HEK293 (cell line): ENCODE results near the gene TBC1D22A.

ENCODE experiments used
- CTCF ChIA-PET: fragments of 350-600 bp; formaldehyde crosslinking; extraction: SDS; loops from one replicate; lab custom pipeline; 2021; ENCODE audit warnings: antibody characterized with exemption; lab: Yijun Ruan, JAX
- POLR2A ChIA-PET: fragments of 300-600 bp; formaldehyde crosslinking; extraction: SDS; loops from one replicate; lab custom pipeline; 2020; ENCODE audit warnings: antibody characterized with exemption, inconsistent platforms; lab: Yijun Ruan, JAX
- H3K27ac ChIP-seq: fragments of 200-500 bp; sonication (Bioruptor generic); 2 replicates; pipeline ENCODE4 v1.5.1; 2014; ENCODE audit warnings: low read depth, low read length, control low read depth, inconsistent platforms; ENCODE audit errors: extremely low read depth
- H3K36me3 ChIP-seq, 2 experiments: fragments of 200-500 bp in 1 of 2; sonication (Bioruptor generic) in 1 of 2; 1 replicate in 1 of 2; 2 replicates in 1 of 2; pipeline ENCODE4 v1.5.1; 2014 to 2017; ENCODE audit warnings: inconsistent platforms in 2 of 2, low read length in 2 of 2; ENCODE audit not compliant: control insufficient read depth in 2 of 2, insufficient read depth in 1 of 2
- H3K4me1 ChIP-seq: fragments of 200-500 bp; sonication (Bioruptor generic); 2 replicates; pipeline ENCODE4 v1.5.1; 2014; ENCODE audit warnings: mild to moderate bottlenecking, low read length, inconsistent platforms; ENCODE audit not compliant: control insufficient read depth, insufficient read depth
- H3K4me3 ChIP-seq: 2 replicates; pipeline ENCODE4 v1.5.1; 2011; ENCODE audit warnings: low read depth, mild to moderate bottlenecking, control low read depth, low read length, moderate library complexity
- H3K9me3 ChIP-seq: fragments of 200-500 bp; sonication (Bioruptor generic); 2 replicates; pipeline ENCODE4 v1.5.1; 2014; ENCODE audit warnings: low read depth, low read length, inconsistent platforms; ENCODE audit not compliant: control insufficient read depth, insufficient read depth
- BCL11A ChIP-seq: fragments of 450-650 bp; formaldehyde crosslinking; IDR thresholded peaks from 2 replicates; pipeline ENCODE4 v1.5.1; 2016; ENCODE audit warnings: low read depth, missing biosample characterization, missing genetic modification characterization
- HIC1 ChIP-seq: fragments of 450-650 bp; formaldehyde crosslinking; IDR thresholded peaks from 2 replicates; pipeline ENCODE4 v1.5.1; 2016; ENCODE audit warnings: missing biosample characterization, missing genetic modification characterization
- IKZF3 ChIP-seq: fragments of 450-650 bp; IDR thresholded peaks from 2 replicates; pipeline ENCODE4 v1.5.0; 2018; ENCODE audit warnings: missing biosample characterization, mild to moderate bottlenecking, missing genetic modification characterization, moderate library complexity
- PRDM1 ChIP-seq: fragments of 450-650 bp; formaldehyde crosslinking; IDR thresholded peaks from 2 replicates; pipeline ENCODE4; 2016; ENCODE audit warnings: missing biosample characterization, missing genetic modification characterization
- ZEB2 ChIP-seq: fragments of 450-650 bp; formaldehyde crosslinking; IDR thresholded peaks from 2 replicates; pipeline ENCODE4 v1.5.1; 2016; ENCODE audit warnings: missing biosample characterization, missing genetic modification characterization
- ZFP41 ChIP-seq: fragments of 450-650 bp; formaldehyde crosslinking; IDR thresholded peaks from 2 replicates; pipeline ENCODE4 v1.5.1; 2016; ENCODE audit warnings: missing biosample characterization, missing genetic modification characterization, borderline replicate concordance
- ZNF133 ChIP-seq: fragments of 450-650 bp; formaldehyde crosslinking; IDR thresholded peaks from 2 replicates; pipeline ENCODE4 v1.5.1; 2016; ENCODE audit warnings: missing biosample characterization, missing genetic modification characterization
- ZNF239 ChIP-seq: fragments of 450-650 bp; formaldehyde crosslinking; IDR thresholded peaks from 2 replicates; pipeline ENCODE4 v1.5.1; 2016; ENCODE audit warnings: missing biosample characterization, missing genetic modification characterization
- ZNF248 ChIP-seq: fragments of 450-650 bp; formaldehyde crosslinking; IDR thresholded peaks from 2 replicates; pipeline ENCODE4 v1.5.1; 2017; ENCODE audit warnings: missing biosample characterization, missing genetic modification characterization
- ZNF354C ChIP-seq: fragments of 450-650 bp; formaldehyde crosslinking; IDR thresholded peaks from 2 replicates; pipeline ENCODE4 v1.5.1; 2016; ENCODE audit warnings: missing biosample characterization, missing genetic modification characterization, low read depth, borderline replicate concordance
- ZNF366 ChIP-seq: fragments of 450-650 bp; formaldehyde crosslinking; conservative IDR thresholded peaks from 2 replicates; pipeline ENCODE4 v1.5.1; 2016; ENCODE audit warnings: missing biosample characterization, missing genetic modification characterization
- ZNF530 ChIP-seq: fragments of 450-650 bp; formaldehyde crosslinking; IDR thresholded peaks from 2 replicates; pipeline ENCODE4 v1.5.1; 2016; ENCODE audit warnings: low read depth, missing biosample characterization, missing genetic modification characterization
- ZNF549 ChIP-seq: fragments of 450-650 bp; IDR thresholded peaks from 2 replicates; pipeline ENCODE4 v1.5.1; 2018; ENCODE audit warnings: missing biosample characterization, missing genetic modification characterization, mild to moderate bottlenecking, inconsistent platforms, moderate library complexity
- ZNF580 ChIP-seq: fragments of 450-650 bp; formaldehyde crosslinking; IDR thresholded peaks from 2 replicates; pipeline ENCODE4 v1.5.1; 2016; ENCODE audit warnings: missing biosample characterization, missing genetic modification characterization
- ZNF585B ChIP-seq: fragments of 450-650 bp; formaldehyde crosslinking; IDR thresholded peaks from 2 replicates; pipeline ENCODE4 v1.5.1; 2016; ENCODE audit warnings: missing biosample characterization, missing genetic modification characterization
- ZNF600 ChIP-seq: fragments of 450-650 bp; formaldehyde crosslinking; IDR thresholded peaks from 2 replicates; pipeline ENCODE4 v1.5.1; 2016; ENCODE audit warnings: missing biosample characterization, missing genetic modification characterization
- ZNF677 ChIP-seq: fragments of 450-650 bp; IDR thresholded peaks from 2 replicates; pipeline ENCODE4 v1.5.0; 2018; ENCODE audit warnings: missing biosample characterization, mild to moderate bottlenecking, missing genetic modification characterization, moderate library complexity
- ZNF785 ChIP-seq: fragments of 450-650 bp; formaldehyde crosslinking; IDR thresholded peaks from 2 replicates; pipeline ENCODE4 v1.5.1; 2016; ENCODE audit warnings: missing biosample characterization, missing genetic modification characterization
- ZSCAN16 ChIP-seq: fragments of 450-650 bp; formaldehyde crosslinking; IDR thresholded peaks from 2 replicates; pipeline ENCODE4 v1.5.1; 2016; ENCODE audit warnings: missing biosample characterization, missing genetic modification characterization
- TF ChIP-seq, protein P1 (sequence below): fragments of 450-650 bp; IDR thresholded peaks from 2 replicates; pipeline ENCODE4 v1.5.1; 2018; ENCODE audit warnings: missing biosample characterization, missing genetic modification characterization
- TF ChIP-seq, protein P2 (sequence below): fragments of 450-650 bp; formaldehyde crosslinking; IDR thresholded peaks from 2 replicates; pipeline ENCODE4 v1.5.1; 2016; ENCODE audit warnings: missing biosample characterization, missing genetic modification characterization, low read depth
- TF ChIP-seq, protein P3 (sequence below): fragments of 450-650 bp; formaldehyde crosslinking; IDR thresholded peaks from 2 replicates; pipeline ENCODE4 v1.5.1; 2016; ENCODE audit warnings: missing biosample characterization, missing genetic modification characterization, borderline replicate concordance
- TF ChIP-seq, protein P4 (sequence below): fragments of 450-650 bp; formaldehyde crosslinking; IDR thresholded peaks from 2 replicates; pipeline ENCODE4 v1.5.1; 2016; ENCODE audit warnings: missing biosample characterization, missing genetic modification characterization

TBC1D22A gene

GRCh38 chr22:46851941-46852340 lies 89.5 kb downstream of the TBC1D22A start:
- no peak overlapping the region for H3K4me3 ChIP-seq
- CTCF ChIA-PET = interaction anchor here (0.6 to 0.8 kb wide), 2 partner anchors 22 to 265 kb away, joined by 3 read pairs; no protein-coding TSS in a partner anchor
- H3K27ac ChIP-seq = no peak overlapping the region
- H3K9me3 ChIP-seq = no peaks in the 10 kb centered on the region
- H3K4me1 ChIP-seq = no peaks in the 10 kb centered on the region
- no peak for TF ChIP-seq ZNF677 (tag by site-specific recombination)
- no peak for TF ChIP-seq ZNF248 (tag by site-specific recombination)
- no peak for TF ChIP-seq ZEB2
- no peak for TF ChIP-seq BCL11A
- TF ChIP-seq, protein P1, sequence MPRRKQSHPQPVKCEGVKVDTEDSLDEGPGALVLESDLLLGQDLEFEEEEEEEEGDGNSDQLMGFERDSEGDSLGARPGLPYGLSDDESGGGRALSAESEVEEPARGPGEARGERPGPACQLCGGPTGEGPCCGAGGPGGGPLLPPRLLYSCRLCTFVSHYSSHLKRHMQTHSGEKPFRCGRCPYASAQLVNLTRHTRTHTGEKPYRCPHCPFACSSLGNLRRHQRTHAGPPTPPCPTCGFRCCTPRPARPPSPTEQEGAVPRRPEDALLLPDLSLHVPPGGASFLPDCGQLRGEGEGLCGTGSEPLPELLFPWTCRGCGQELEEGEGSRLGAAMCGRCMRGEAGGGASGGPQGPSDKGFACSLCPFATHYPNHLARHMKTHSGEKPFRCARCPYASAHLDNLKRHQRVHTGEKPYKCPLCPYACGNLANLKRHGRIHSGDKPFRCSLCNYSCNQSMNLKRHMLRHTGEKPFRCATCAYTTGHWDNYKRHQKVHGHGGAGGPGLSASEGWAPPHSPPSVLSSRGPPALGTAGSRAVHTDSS = no peak
- TF ChIP-seq IKZF3 (tag by site-specific recombination) = no peak
- TF ChIP-seq, protein P2, sequence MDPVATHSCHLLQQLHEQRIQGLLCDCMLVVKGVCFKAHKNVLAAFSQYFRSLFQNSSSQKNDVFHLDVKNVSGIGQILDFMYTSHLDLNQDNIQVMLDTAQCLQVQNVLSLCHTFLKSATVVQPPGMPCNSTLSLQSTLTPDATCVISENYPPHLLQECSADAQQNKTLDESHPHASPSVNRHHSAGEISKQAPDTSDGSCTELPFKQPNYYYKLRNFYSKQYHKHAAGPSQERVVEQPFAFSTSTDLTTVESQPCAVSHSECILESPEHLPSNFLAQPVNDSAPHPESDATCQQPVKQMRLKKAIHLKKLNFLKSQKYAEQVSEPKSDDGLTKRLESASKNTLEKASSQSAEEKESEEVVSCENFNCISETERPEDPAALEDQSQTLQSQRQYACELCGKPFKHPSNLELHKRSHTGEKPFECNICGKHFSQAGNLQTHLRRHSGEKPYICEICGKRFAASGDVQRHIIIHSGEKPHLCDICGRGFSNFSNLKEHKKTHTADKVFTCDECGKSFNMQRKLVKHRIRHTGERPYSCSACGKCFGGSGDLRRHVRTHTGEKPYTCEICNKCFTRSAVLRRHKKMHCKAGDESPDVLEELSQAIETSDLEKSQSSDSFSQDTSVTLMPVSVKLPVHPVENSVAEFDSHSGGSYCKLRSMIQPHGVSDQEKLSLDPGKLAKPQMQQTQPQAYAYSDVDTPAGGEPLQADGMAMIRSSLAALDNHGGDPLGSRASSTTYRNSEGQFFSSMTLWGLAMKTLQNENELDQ = no peak
- TF ChIP-seq ZNF530 (tag by site-specific recombination) = no peak
- no peak for TF ChIP-seq PRDM1 (tag by site-specific recombination)
- TF ChIP-seq, protein P3, sequence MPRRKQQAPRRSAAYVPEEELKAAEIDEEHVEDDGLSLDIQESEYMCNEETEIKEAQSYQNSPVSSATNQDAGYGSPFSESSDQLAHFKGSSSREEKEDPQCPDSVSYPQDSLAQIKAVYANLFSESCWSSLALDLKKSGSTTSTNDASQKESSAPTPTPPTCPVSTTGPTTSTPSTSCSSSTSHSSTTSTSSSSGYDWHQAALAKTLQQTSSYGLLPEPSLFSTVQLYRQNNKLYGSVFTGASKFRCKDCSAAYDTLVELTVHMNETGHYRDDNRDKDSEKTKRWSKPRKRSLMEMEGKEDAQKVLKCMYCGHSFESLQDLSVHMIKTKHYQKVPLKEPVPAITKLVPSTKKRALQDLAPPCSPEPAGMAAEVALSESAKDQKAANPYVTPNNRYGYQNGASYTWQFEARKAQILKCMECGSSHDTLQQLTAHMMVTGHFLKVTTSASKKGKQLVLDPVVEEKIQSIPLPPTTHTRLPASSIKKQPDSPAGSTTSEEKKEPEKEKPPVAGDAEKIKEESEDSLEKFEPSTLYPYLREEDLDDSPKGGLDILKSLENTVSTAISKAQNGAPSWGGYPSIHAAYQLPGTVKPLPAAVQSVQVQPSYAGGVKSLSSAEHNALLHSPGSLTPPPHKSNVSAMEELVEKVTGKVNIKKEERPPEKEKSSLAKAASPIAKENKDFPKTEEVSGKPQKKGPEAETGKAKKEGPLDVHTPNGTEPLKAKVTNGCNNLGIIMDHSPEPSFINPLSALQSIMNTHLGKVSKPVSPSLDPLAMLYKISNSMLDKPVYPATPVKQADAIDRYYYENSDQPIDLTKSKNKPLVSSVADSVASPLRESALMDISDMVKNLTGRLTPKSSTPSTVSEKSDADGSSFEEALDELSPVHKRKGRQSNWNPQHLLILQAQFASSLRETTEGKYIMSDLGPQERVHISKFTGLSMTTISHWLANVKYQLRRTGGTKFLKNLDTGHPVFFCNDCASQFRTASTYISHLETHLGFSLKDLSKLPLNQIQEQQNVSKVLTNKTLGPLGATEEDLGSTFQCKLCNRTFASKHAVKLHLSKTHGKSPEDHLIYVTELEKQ (tag by site-specific recombination) = no peak
- TF ChIP-seq, all 188 proteins: peak for 0
- peaks cover 0 to 3% of the 10 kb centered on the region in 2 experiments; a peak in 1 of 3 replicates for H3K36me3 ChIP-seq
- POLR2A ChIA-PET = no interaction called here

DNA sequence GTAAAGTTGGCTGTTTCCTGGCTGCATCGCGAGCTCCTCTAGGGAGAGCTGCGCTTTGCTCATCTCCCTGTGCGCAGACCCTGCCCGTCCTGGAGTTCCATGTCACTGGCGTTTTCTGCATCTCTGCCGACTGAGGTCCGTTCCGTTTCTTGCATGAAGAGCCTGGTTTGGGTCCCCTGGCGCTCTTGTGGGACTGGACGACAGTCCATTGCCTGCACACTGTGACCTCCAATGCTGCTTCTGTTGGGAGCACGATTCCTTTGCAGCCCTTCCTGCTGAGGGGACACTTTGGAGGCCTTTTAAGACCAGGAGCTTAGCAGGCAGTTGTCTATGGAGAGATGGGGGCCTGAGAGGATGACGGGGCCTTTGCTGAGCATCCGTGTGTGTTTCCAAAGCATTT lies 90.3 kb downstream of the TBC1D22A start:
- H3K27ac ChIP-seq = no peak overlapping the region
- no peaks in the 10 kb centered on the region for H3K9me3 ChIP-seq
- H3K36me3 ChIP-seq = peaks cover 0 to 3% of the 10 kb centered on the region in 2 experiments; a peak in 1 of 3 replicates
- ChIA-PET POLR2A (no interaction called here), CTCF (interaction anchor here (0.9 kb wide), 1 partner anchor 289 kb away, joined by 3 read pairs; no protein-coding TSS in a partner anchor)
- H3K4me1 ChIP-seq = no peaks in the 10 kb centered on the region
- TF ChIP-seq HIC1 = no peak
- no peak for TF ChIP-seq ZNF549 (tag by site-specific recombination)
- TF ChIP-seq ZNF677 (tag by site-specific recombination) = no peak
- TF ChIP-seq ZNF585B (tag by site-specific recombination) = no peak
- no peak for TF ChIP-seq ZSCAN16 (tag by site-specific recombination)
- no peak for TF ChIP-seq ZNF600 (tag by site-specific recombination)
- no peak for TF ChIP-seq ZNF239 (tag by site-specific recombination)
- no peak for TF ChIP-seq ZNF366 (tag by site-specific recombination)
- TF ChIP-seq ZFP41 (tag by site-specific recombination) = no peak
- TF ChIP-seq IKZF3 (tag by site-specific recombination) = no peak
- TF ChIP-seq ZNF354C = no peak
- TF ChIP-seq ZNF580 = no peak
- TF ChIP-seq ZNF133 (tag by site-specific recombination) = no peak
- TF ChIP-seq ZNF785 (tag by site-specific recombination) = no peak
- TF ChIP-seq, protein P4, sequence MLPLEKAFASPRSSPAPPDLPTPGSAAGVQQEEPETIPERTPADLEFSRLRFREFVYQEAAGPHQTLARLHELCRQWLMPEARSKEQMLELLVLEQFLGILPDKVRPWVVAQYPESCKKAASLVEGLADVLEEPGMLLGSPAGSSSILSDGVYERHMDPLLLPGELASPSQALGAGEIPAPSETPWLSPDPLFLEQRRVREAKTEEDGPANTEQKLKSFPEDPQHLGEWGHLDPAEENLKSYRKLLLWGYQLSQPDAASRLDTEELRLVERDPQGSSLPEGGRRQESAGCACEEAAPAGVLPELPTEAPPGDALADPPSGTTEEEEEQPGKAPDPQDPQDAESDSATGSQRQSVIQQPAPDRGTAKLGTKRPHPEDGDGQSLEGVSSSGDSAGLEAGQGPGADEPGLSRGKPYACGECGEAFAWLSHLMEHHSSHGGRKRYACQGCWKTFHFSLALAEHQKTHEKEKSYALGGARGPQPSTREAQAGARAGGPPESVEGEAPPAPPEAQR (tag by site-specific recombination) = no peak
- H3K4me3 ChIP-seq = no peak overlapping the region
